Measurements from ENCODE around the gene POLG2. TPM values are rescaled to one million over a fixed set of nuclear protein-coding genes. Genes with fewer than 3 reads are reported as not detected.
"Not testable (repeated sequence)": the region's sequence is repeated elsewhere in the genome, so short reads cannot be mapped to it uniquely, and the experiment has no call there.

The POLG2 gene
- total RNA-seq, 3 donors from 2014 or later = 10.8 to 13.5 (median 11.8) TPM

GRCh38 chr17:64497565-64498035 lies 746 bp upstream of the POLG2 start:
- Histone ChIP-seq H3K9me3 (no peaks in the 10 kb centered on the region), H3K4me1 (ENCODE audit: low read depth) (peaks cover 48% of the 10 kb centered on the region), H3K4me3 (no peak overlapping the region), H3K36me3 (ENCODE audit: low read depth) (peaks cover 31% of the 10 kb centered on the region)
- ATAC-seq (peak; percentile 3), DNase-seq (no peak)
- intact Hi-C loops (cut with DNase I, micrococcal nuclease) = no loop called here
- TF ChIP-seq CTCF (IDR thresholded peaks at IDR 0.05) = no peak

- Histone ChIP-seq H3K4me1 (ENCODE audit: low read depth) (peaks cover 48% of the 10 kb centered on the region), H3K9me3 (no peaks in the 10 kb centered on the region), H3K4me3 (peak overlapping the region; percentile 37), H3K36me3 (ENCODE audit: low read depth) (peaks cover 18% of the 10 kb centered on the region)
- TF ChIP-seq CTCF (IDR thresholded peaks at IDR 0.05) = no peak
- intact Hi-C loops (cut with DNase I, micrococcal nuclease) = no loop called here
- no peak for DNase-seq
- no peak for ATAC-seq
Measured at GRCh38 chr17:64496348-64496785, 487 bp downstream of the POLG2 start.

- H3K9me3 ChIP-seq; H3K36me3 ChIP-seq (ENCODE audit: low read depth); DNase-seq; ATAC-seq; intact Hi-C loops (cut with DNase I, micrococcal nuclease); H3K4me3 ChIP-seq: not testable (repeated sequence)
- peaks cover 42% of the 10 kb centered on the region for H3K4me1 ChIP-seq (ENCODE audit: low read depth)
Measured at GRCh38 chr17:64495300-64495699, 1.6 kb downstream of the POLG2 start.

DNA sequence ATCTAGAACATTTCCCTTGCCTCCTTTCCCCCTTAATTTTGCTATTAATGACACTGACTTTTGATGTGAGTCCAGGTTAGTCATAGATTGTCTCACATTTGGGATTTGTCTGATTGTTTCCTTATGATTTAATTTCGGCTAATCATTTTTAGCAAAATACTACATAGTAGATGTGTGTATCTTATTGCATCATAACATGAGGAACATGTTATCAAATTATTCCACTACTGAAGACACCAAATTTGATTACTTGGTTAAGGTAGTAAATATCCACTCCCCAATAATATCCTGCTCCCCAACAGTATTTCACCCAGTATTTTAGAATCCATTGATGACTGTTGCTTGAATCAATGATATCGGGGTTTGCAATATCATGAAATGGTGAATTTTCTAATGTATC lies 2.7 kb downstream of the POLG2 start:
- ATAC-seq = no peak
- Histone ChIP-seq H3K4me3 (no peak overlapping the region), H3K36me3 (ENCODE audit: low read depth) (peaks cover 6% of the 10 kb centered on the region), H3K9me3 (no peaks in the 10 kb centered on the region), H3K4me1 (ENCODE audit: low read depth) (peaks cover 34% of the 10 kb centered on the region)
- TF ChIP-seq CTCF (IDR thresholded peaks at IDR 0.05) = no peak
- no peak for DNase-seq
- intact Hi-C loops (cut with DNase I, micrococcal nuclease) = loop anchor here in 1 of 2 donors (5.0 kb wide), 1 partner anchor 72 kb away; no protein-coding TSS in a partner anchor

DNA sequence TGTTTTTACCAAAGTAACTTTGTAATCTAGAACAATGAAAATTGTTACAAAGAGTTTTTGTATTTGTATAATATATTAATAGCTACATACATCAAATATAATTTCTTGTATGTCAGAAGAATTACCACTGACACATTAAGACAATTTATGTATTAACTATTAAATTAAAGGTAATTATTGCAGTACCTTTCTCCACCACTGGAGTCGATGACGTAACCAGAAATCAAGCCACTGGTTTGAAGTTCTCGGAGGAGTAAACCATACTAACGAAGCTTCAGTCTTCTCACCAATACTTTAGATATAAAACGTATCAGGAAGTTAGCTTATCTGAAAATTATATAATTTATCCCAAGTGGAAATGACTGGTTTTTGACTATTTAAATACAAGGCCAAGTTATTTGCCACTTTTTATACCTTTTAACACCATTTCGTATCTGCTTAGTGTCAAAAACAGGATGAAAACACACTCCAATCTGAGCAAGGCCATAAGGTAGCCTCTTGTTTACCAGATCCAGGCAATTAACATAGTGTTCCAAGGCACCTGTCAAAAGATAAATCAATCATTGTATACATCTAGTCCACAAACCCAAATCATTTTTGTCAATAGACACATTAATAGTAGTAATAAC lies 4.3 kb downstream of the POLG2 start:
- Histone ChIP-seq H3K4me3 (no peak overlapping the region), H3K36me3 (ENCODE audit: low read depth) (no peaks in the 10 kb centered on the region), H3K4me1 (ENCODE audit: low read depth) (peaks cover 22% of the 10 kb centered on the region), H3K9me3 (no peaks in the 10 kb centered on the region)
- TF ChIP-seq CTCF (IDR thresholded peaks at IDR 0.05) = no peak
- DNase-seq (no peak), ATAC-seq (no peak)
- intact Hi-C loops (cut with DNase I, micrococcal nuclease) = loop anchor here in 1 of 2 donors (5.0 kb wide), 1 partner anchor 70 kb away; no protein-coding TSS in a partner anchor

DNA sequence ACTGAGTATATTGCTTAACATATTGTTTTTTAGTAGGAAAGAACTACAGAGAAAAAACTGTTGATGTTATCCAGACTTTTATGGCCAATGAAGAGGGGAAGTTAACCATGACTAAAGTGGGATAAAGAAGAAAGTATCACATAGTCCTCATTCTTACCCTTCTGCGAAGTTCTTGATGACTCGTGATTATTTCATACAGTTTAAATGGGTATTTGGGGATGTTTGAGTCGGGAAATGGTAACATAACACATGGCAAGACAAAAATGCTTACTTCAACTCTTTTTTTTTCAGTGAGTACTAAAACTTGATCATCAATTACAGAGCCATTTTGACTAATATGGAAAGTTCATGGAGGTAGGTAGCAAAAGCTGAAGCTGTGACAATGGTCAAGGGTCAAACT lies 4.9 kb downstream of the POLG2 start:
- TF ChIP-seq CTCF (IDR thresholded peaks at IDR 0.05) = no peak
- no peak for ATAC-seq

More for the DNA sequence above, 4.9 kb downstream of the POLG2 start:
- Histone ChIP-seq H3K4me3 (no peak overlapping the region), H3K36me3 (ENCODE audit: low read depth) (no peaks in the 10 kb centered on the region), H3K4me1 (ENCODE audit: low read depth) (peaks cover 18% of the 10 kb centered on the region), H3K9me3 (no peaks in the 10 kb centered on the region)
- intact Hi-C loops (cut with DNase I, micrococcal nuclease) = loop anchor here in 1 of 2 donors (5.0 kb wide), 1 partner anchor 70 kb away; no protein-coding TSS in a partner anchor
- no peak for DNase-seq

Measured in mucosa of descending colon (tissue), 3 donors.